ENCODE data around the gene TPRN. TPM values are rescaled to one million over a fixed set of nuclear protein-coding genes. Genes with fewer than 3 reads are reported as not detected.

The TPRN gene
- total RNA-seq, 4 donors from 2014 or later: 76.2 to 228 (median 117) TPM

DNA sequence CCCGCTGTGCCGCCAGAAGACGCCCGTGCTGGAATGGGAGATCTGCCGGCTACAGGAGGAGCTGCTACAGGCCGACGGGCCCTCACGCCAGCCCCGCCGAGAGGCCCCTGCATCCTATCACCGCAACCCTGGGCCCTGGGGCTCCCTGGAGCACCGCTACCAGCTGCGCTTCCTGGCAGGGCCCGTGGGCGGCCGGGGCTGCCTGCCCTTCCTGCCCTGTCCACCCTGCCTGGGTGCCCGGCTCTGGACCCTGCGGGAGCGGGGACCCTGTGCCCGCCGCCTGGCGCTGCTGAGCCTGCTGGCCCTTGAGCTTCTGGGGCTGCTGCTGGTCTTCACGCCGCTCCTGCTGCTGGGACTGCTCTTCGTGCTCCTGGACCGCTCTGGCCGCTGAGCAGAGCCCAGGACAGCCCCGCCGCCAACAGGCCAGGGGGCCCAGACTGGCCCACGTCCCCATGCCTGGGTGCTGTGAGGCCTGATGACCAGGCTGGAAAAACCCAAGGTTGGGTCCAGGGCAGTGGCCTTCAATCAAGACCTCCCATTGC is 17.7 kb upstream of the TPRN start:
- Histone ChIP-seq H3K4me3 (peak overlapping the region in 3 of 4 donors; percentile 26 to 47 (median 31)), H3K27me3 (no peaks in the 10 kb centered on the region), H3K36me3 (no peaks in the 10 kb centered on the region), H3K4me1 (peaks cover 5 to 41% (median 38%) of the 10 kb centered on the region in 4 donors), H3K27ac (peak overlapping the region; percentile 83 to 89 (median 85)), H3K9me3 (no peaks in the 10 kb centered on the region)
- DNase-seq: no peak
- intact Hi-C loops (cut with DNase I; ENCODE audit: low total_unique reads) (no loop called here), in situ Hi-C loops (cut with MboI; ENCODE audit: low pct_ligation_motif_present in 1 of 4, low pct_unique_long_range_greater_than_20kb in 1 of 4, low sequenced_read_pairs in 3 of 4) (loop anchor here in 1 of 4 donors (25.0 kb wide), 1 partner anchor 106 kb away; the partner anchor contains the start of gene DPP7)
- 85% methylated on average over 17 of the region's 30 CpGs; no CpG with 5 or more reads in 1 of the 2 donors for WGBS, 2 donors (ENCODE audit: low coverage in 1 of 2)
- no peak for TF ChIP-seq EP300 (IDR thresholded peaks at IDR 0.05; ENCODE audit: low read depth)
- TF ChIP-seq, protein P1, sequence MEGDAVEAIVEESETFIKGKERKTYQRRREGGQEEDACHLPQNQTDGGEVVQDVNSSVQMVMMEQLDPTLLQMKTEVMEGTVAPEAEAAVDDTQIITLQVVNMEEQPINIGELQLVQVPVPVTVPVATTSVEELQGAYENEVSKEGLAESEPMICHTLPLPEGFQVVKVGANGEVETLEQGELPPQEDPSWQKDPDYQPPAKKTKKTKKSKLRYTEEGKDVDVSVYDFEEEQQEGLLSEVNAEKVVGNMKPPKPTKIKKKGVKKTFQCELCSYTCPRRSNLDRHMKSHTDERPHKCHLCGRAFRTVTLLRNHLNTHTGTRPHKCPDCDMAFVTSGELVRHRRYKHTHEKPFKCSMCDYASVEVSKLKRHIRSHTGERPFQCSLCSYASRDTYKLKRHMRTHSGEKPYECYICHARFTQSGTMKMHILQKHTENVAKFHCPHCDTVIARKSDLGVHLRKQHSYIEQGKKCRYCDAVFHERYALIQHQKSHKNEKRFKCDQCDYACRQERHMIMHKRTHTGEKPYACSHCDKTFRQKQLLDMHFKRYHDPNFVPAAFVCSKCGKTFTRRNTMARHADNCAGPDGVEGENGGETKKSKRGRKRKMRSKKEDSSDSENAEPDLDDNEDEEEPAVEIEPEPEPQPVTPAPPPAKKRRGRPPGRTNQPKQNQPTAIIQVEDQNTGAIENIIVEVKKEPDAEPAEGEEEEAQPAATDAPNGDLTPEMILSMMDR (IDR thresholded peaks at IDR 0.05): no peak
- TF ChIP-seq POLR2A (IDR thresholded peaks at IDR 0.05): no peak
- TF ChIP-seq POLR2AphosphoS5 (IDR thresholded peaks at IDR 0.05): no peak

DNA sequence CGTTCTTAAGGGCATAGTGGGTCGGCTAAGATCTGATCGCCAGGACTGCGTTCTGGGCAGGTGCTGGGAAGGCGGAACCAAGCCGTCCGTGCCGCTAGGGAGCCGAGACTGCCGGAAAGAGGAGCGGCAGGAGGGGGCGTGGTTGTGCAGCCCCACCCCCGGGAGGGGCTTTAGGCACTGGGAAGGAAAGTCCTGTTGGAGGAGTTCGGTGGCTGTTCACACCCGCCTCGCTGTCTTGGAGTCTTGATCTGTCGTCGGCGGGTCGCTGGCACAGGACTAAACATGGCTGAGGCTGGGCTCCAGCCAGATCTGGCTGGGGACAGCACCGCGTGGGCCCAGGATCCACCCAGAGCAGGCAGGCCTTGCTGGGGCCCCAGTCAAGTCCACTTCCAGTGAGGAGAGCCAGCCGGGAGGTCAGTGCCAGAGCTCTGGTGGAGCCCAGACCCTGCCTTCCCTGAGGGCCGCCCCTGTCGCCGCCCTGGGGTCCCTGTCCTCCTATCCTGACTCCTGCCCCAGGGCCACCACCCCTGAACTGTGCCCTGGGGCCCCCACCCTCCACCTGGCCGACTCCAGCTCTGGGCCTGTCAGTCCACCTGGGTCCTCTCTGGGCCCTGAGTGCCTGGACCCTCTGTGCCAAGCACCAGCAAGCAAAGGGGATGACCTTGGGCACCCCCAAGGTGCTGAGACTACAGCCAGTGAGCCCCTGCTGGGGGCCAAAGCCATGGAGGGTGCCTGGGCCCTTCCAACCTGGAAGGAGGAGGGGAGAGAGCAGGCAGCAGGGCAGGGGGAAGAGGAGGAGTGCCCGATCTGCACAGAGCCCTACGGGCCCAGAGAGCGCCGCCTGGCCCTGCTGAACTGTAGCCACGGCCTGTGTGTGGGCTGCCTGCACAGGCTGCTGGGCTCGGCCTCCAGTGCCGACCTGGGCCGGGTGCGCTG is 17.0 kb upstream of the TPRN start:
- Histone ChIP-seq H3K9me3 (no peaks in the 10 kb centered on the region), H3K27me3 (no peaks in the 10 kb centered on the region), H3K27ac (peak overlapping the region; percentile 83 to 89 (median 85)), H3K4me1 (peaks cover 5 to 34% (median 32%) of the 10 kb centered on the region in 4 donors), H3K4me3 (peak overlapping the region in 3 of 4 donors; percentile 26 to 47 (median 31)), H3K36me3 (no peaks in the 10 kb centered on the region)
- peak; percentile 93 for DNase-seq
- TF ChIP-seq POLR2AphosphoS5 (IDR thresholded peaks at IDR 0.05) (peak; percentile 79 to 97 (median 94)), POLR2A (IDR thresholded peaks at IDR 0.05) (peak; percentile 94), EP300 (IDR thresholded peaks at IDR 0.05; ENCODE audit: low read depth) (no peak)
- TF ChIP-seq, protein P1 (IDR thresholded peaks at IDR 0.05): peak in 1 of 5 experiments; percentile 45
- in situ Hi-C loops (cut with MboI; ENCODE audit: low pct_ligation_motif_present in 1 of 4, low pct_unique_long_range_greater_than_20kb in 1 of 4, low sequenced_read_pairs in 3 of 4): loop anchor here in 1 of 4 donors (25.0 kb wide), 1 partner anchor 105 kb away; the partner anchor contains the start of gene DPP7
- WGBS, 2 donors (ENCODE audit: low coverage in 1 of 2): 42% methylated on average over 33 of the region's 36 CpGs; no CpG with 5 or more reads in 1 of the 2 donors
- intact Hi-C loops (cut with DNase I; ENCODE audit: low total_unique reads): no loop called here

DNA sequence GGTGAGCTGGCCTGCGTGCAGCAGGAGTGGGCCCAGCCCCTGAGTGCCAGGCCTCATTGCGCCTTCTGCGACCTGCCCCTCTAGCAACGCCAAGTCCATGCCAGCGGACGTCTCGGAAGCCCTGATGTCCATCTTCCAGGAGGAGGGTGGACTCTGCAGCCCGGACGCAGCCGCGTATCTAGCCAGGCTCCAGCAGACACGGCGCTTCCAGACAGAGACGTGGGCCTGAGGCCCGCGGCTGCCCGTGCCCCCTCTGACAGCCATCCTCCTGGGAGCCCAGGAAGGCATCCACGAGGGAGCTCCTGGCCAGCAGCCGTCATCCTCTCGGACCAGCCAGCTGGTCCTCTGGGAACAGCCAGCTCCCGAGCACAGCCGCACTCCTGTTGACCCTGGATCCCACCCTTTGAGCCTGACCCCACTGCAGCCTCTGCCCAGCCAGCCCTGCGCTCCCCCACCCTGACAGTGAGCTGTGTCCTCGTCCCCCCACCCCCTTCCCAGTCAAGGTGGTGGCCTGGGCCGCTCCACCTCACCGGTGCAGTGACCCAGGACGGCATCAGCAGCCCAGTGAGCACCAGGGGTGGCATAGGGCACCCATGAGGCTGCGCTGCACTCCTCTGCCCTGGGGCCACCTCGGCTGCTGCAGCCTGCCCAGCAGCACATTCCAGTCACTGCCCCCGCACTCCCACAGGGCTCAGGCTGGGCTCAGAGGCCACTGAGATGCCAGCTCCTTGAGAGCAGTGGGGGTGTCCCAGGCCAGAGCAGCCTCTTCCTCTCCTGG is 15.8 kb upstream of the TPRN start:
- in situ Hi-C loops (cut with MboI; ENCODE audit: low pct_ligation_motif_present in 1 of 4, low pct_unique_long_range_greater_than_20kb in 1 of 4, low sequenced_read_pairs in 3 of 4): loop anchor here in 1 of 4 donors (25.0 kb wide), 1 partner anchor 104 kb away; the partner anchor contains the start of gene DPP7
- peak overlapping the region in 3 of 4 donors; percentile 83 to 89 (median 85) for H3K27ac ChIP-seq
- H3K36me3 ChIP-seq: no peaks in the 10 kb centered on the region

More for the DNA sequence above, 15.8 kb upstream of the TPRN start:
- DNase-seq: no peak
- intact Hi-C loops (cut with DNase I; ENCODE audit: low total_unique reads): no loop called here
- Histone ChIP-seq H3K4me1 (peaks cover 3 to 26% (median 25%) of the 10 kb centered on the region in 4 donors), H3K27me3 (no peaks in the 10 kb centered on the region), H3K4me3 (no peak overlapping the region), H3K9me3 (no peaks in the 10 kb centered on the region)
- 90% methylated on average over 27 of the region's 30 CpGs; no CpG with 5 or more reads in 1 of the 2 donors for WGBS, 2 donors (ENCODE audit: low coverage in 1 of 2)
- TF ChIP-seq, protein P1 (IDR thresholded peaks at IDR 0.05): no peak
- no peak for TF ChIP-seq EP300 (IDR thresholded peaks at IDR 0.05; ENCODE audit: low read depth)
- no peak for TF ChIP-seq POLR2A (IDR thresholded peaks at IDR 0.05)
- no peak for TF ChIP-seq POLR2AphosphoS5 (IDR thresholded peaks at IDR 0.05)

Measured in transverse colon (tissue), 4 donors.